ENCODE results near the gene ZNF668. TPM values are rescaled to one million over a fixed set of nuclear protein-coding genes. Genes with fewer than 3 reads are reported as not detected.
A peak's percentile ranks its signal among the peaks of the same experiment; 100 is the strongest.

ZNF668 gene
- polyA plus RNA-seq, 1 experiment = 16.3 TPM

- CTCF ChIA-PET = interaction anchor here (1.0 kb wide), 1 partner anchor 86 kb away, joined by 7 read pairs; no protein-coding TSS in a partner anchor
- Histone ChIP-seq H3K36me3 (ENCODE audit: control insufficient read depth, insufficient read depth, low read length) (peaks cover 2% of the 10 kb centered on the region), H3K4me3 (ENCODE audit: low read depth, low read length) (peak overlapping the region; percentile 81), H3K27me3 (ENCODE audit: control insufficient read depth, insufficient read depth, low read length) (no peaks in the 10 kb centered on the region)
- no peak for TF ChIP-seq CTCF (IDR thresholded peaks at IDR 0.05; ENCODE audit: insufficient read depth, low read depth, low read length)
- peak; percentile 82 for DNase-seq (ENCODE audit: low read depth)
- POLR2A ChIA-PET = no interaction called here
Observed at GRCh38 chr16:31071861-31072260, 2.2 kb downstream of the ZNF668 start.

GRCh38 chr16:31067342-31067741 lies 6.7 kb downstream of the ZNF668 start:
- POLR2A ChIA-PET = no interaction called here
- no peak for DNase-seq (ENCODE audit: low read depth)

GRCh38 chr16:31064882-31065461 lies 9.1 kb downstream of the ZNF668 start:
- TF ChIP-seq CTCF (IDR thresholded peaks at IDR 0.05; ENCODE audit: insufficient read depth, low read depth, low read length) = no peak
- Histone ChIP-seq H3K36me3 (ENCODE audit: control insufficient read depth, insufficient read depth, low read length) (peaks cover 14% of the 10 kb centered on the region), H3K27me3 (ENCODE audit: control insufficient read depth, insufficient read depth, low read length) (no peaks in the 10 kb centered on the region), H3K4me3 (ENCODE audit: low read depth, low read length) (no peak overlapping the region)
- ChIA-PET CTCF (interaction anchor here (0.9 to 1.4 kb wide), 4 partner anchors 9 to 112 kb away, joined by 3 to 9 read pairs (median 4); partner anchors contain the start of genes HSD3B7 and ZNF668), POLR2A (interaction anchor here (0.6 kb wide), 1 partner anchor 10 kb away, joined by 13 read pairs; no protein-coding TSS in a partner anchor)
- DNase-seq (ENCODE audit: low read depth) = peak; percentile 90

More at GRCh38 chr16:31067342-31067741, 6.7 kb downstream of the ZNF668 start:
- no peak overlapping the region for H3K4me3 ChIP-seq (ENCODE audit: low read depth, low read length)
- H3K27me3 ChIP-seq (ENCODE audit: control insufficient read depth, insufficient read depth, low read length) = no peaks in the 10 kb centered on the region
- CTCF ChIA-PET = no interaction called here
- TF ChIP-seq CTCF (IDR thresholded peaks at IDR 0.05; ENCODE audit: insufficient read depth, low read depth, low read length) = no peak
- H3K36me3 ChIP-seq (ENCODE audit: control insufficient read depth, insufficient read depth, low read length) = no peaks in the 10 kb centered on the region

GRCh38 chr16:31063843-31064611 lies 10.0 kb downstream of the ZNF668 start:
- no peak for TF ChIP-seq CTCF (IDR thresholded peaks at IDR 0.05; ENCODE audit: insufficient read depth, low read depth, low read length)
- CTCF ChIA-PET = interaction anchor here (1.0 to 1.4 kb wide), 3 partner anchors 10 to 111 kb away, joined by 3 to 4 read pairs (median 3); partner anchors contain the start of gene ZNF668
- Histone ChIP-seq H3K4me3 (ENCODE audit: low read depth, low read length) (no peak overlapping the region), H3K36me3 (ENCODE audit: control insufficient read depth, insufficient read depth, low read length) (peaks cover 14% of the 10 kb centered on the region), H3K27me3 (ENCODE audit: control insufficient read depth, insufficient read depth, low read length) (no peaks in the 10 kb centered on the region)
- DNase-seq (ENCODE audit: low read depth) = no peak
- POLR2A ChIA-PET = interaction anchor here (0.5 kb wide), 1 partner anchor 19 kb away, joined by 3 read pairs; no protein-coding TSS in a partner anchor

- TF ChIP-seq CTCF (IDR thresholded peaks at IDR 0.05; ENCODE audit: insufficient read depth, low read depth, low read length) = no peak
- POLR2A ChIA-PET = no interaction called here
Observed at GRCh38 chr16:31063495-31063842, 10.6 kb downstream of the ZNF668 start.

More at GRCh38 chr16:31063495-31063842, 10.6 kb downstream of the ZNF668 start:
- CTCF ChIA-PET = interaction anchor here (1.0 kb wide), 2 partner anchors 38 to 110 kb away, joined by 3 read pairs; no protein-coding TSS in a partner anchor
- no peaks in the 10 kb centered on the region for H3K27me3 ChIP-seq (ENCODE audit: control insufficient read depth, insufficient read depth, low read length)
- no peak overlapping the region for H3K4me3 ChIP-seq (ENCODE audit: low read depth, low read length)
- peaks cover 14% of the 10 kb centered on the region for H3K36me3 ChIP-seq (ENCODE audit: control insufficient read depth, insufficient read depth, low read length)
- DNase-seq (ENCODE audit: low read depth) = no peak
